ENCODE results near the gene PRELP. TPM values are rescaled to one million over a fixed set of nuclear protein-coding genes. Genes with fewer than 3 reads are reported as not detected.
A peak's percentile ranks its signal among the peaks of the same experiment; 100 is the strongest.

The PRELP gene
- total RNA-seq, 1 donor, result 1.4 TPM

DNA sequence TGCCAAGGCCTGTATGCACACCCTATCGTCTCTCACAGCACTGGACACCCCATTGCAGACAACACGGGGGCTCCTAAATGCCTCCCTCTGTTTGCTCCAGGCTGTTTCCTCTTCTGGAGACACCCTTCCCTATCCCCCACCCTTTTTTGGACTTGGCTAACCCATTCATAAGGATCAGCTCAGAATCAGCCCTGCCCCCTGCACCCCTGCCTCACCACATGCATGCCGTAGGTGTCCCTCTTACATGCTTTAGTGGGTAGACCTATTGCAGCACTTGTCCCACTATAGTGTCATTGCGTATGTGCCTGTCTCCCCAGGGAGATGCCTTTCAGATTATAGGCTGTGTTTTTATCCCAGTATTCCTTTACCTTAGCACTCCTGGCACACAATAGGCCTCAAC is 49.2 kb downstream of the PRELP start:
- H3K4me3 ChIP-seq (ENCODE audit: low read depth, low read length), result no peak overlapping the region
- TF ChIP-seq CTCF (IDR thresholded peaks at IDR 0.05; ENCODE audit: insufficient read depth, low read length), result no peak
- no peak for DNase-seq (ENCODE audit: low read depth)

DNA sequence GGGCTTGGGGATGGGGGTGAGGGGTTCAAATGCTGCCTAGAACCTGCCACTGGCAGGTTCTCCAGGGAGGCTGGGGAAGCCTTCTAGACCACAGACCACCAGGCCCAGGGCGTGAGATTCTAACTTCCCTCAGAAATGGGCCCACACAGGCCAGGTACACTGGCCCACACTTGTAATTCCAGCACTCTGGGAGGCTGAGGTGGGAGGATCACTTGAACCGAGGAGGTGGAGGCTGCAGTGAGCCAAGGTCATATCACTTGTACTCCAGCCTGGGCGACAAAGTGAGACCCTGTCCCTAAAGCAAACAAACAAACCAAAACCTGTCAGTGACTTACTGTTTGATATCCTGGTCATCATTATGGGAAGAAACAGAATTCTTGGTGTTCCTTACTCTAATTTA is 50.1 kb downstream of the PRELP start:
- no peak for TF ChIP-seq CTCF (IDR thresholded peaks at IDR 0.05; ENCODE audit: insufficient read depth, low read length)
- H3K4me3 ChIP-seq (ENCODE audit: low read depth, low read length), result no peak overlapping the region
- no peak for DNase-seq (ENCODE audit: low read depth)

DNA sequence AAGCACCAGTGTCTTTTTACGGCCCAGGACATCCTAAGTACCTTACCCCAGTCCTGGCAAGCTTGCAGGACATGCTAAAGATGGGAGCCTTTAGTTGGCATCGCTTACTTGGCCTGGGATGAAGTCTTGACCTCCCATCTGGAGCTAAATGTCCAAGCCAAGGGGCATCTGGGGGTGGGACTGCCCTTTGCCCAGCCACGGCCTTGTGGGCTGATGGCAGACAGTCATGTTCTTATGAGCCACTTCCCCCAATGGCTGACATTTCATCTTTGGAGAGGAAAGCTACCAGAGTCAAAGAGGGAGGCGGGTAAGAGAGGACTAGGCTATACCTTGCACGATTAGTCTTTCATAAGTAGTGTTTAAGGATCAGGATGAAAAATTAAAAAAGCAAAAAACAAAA is 50.5 kb downstream of the PRELP start:
- no peak for DNase-seq (ENCODE audit: low read depth)
- H3K4me3 ChIP-seq (ENCODE audit: low read depth, low read length), result no peak overlapping the region
- no peak for TF ChIP-seq CTCF (IDR thresholded peaks at IDR 0.05; ENCODE audit: insufficient read depth, low read length)

DNA sequence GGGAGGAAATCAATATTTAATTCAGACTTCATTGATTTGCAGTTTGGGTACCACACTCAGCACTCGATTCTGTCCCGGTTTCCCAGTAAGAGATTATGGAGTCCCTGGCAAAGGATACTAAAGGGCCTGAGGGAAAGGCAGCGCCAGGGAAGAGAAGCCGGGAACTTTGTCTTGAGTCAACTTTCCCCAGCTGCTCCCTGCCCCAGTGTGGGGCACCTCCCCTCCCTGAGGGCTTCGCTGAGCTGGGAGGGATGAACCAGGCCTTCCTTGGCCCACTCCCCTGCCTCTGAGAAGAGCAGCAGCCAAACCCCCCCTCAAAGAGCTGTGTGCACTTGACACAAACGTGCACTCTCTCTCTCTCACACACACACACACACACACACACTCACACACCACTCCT is 51.0 kb downstream of the PRELP start:
- DNase-seq (ENCODE audit: low read depth), result peak; percentile 49

DNA sequence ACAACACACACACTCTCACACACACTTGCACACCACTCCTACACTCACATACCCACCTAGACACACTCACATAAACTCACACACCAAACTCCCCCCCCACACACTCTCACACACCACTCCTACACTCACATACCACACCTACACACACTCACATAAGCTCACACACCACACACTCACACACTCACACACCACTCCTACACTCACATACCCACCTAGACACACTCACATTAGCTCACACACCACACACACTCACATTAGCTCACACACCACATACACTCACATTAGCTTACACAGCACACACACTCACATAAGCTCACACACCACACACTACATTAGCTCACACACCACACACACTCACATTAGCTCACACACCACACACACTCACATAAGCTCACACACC is 51.4 kb downstream of the PRELP start:
- H3K4me3 ChIP-seq (ENCODE audit: low read depth, low read length), result no peak overlapping the region
- DNase-seq (ENCODE audit: low read depth), result no peak
- no peak for TF ChIP-seq CTCF (IDR thresholded peaks at IDR 0.05; ENCODE audit: insufficient read depth, low read length)

More for the DNA sequence above, 51.0 kb downstream of the PRELP start:
- TF ChIP-seq CTCF (IDR thresholded peaks at IDR 0.05; ENCODE audit: insufficient read depth, low read length), result no peak
- no peak overlapping the region for H3K4me3 ChIP-seq (ENCODE audit: low read depth, low read length)

DNA sequence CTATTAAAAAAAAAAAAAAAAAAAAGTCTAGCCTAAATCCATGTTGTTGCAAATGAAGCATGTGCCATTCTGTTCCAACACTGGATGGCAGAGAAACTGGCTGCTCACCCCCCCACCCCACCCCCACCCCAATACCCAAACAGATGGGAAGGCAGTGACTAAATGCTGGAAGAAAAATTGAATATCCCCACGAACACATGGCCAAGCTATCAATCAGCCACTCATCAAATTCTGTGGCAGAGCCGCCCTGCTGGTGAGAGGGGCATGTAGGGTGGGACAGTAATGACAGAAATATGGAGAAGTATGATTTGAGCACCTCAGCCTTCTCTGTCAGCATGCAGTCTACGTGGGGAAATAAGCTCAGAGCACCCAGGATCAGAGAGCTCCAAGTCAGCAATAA is 52.5 kb downstream of the PRELP start:
- DNase-seq (ENCODE audit: low read depth), result no peak
- H3K4me3 ChIP-seq (ENCODE audit: low read depth, low read length), result no peak overlapping the region
- TF ChIP-seq CTCF (IDR thresholded peaks at IDR 0.05; ENCODE audit: insufficient read depth, low read length), result no peak

Measured in fibroblast of the aortic adventitia (primary cell).